Stimulated activated CD8-positive, alpha-beta memory T cell treated with anti-CD3 and anti-CD28 coated beads, Interleukin-2, amount 100 ng/mL, for 1 hour (primary cell): ENCODE results near the gene ZNF213.
"Not testable (repeated sequence)": the region's sequence is repeated elsewhere in the genome, so short reads cannot be mapped to it uniquely, and the experiment has no call there.

ENCODE experiments used
- DNase-seq, 2 donors: peaks; one replicate each; pipeline ENCODE4 v3.0.0-alpha.2; 2020; ENCODE audit warnings: low read depth in 2 of 2

The ZNF213 gene

GRCh38 chr16:3129137-3130131, 5.4 kb upstream of the ZNF213 start:
- peak in 1 of 2 donors; percentile 64 for DNase-seq

GRCh38 chr16:3131755-3132377, 3.0 kb upstream of the ZNF213 start:
- no peak for DNase-seq

- no peak for DNase-seq
These were observed 985 bp upstream of the ZNF213 start for GRCh38 chr16:3133844-3134243.

- no peak for DNase-seq
These were observed 392 bp downstream of the ZNF213 start for GRCh38 chr16:3135126-3135715.

- no peak for DNase-seq
These were observed 2.4 kb downstream of the ZNF213 start for GRCh38 chr16:3137267-3137666.

- no peak for DNase-seq
These were observed 3.5 kb downstream of the ZNF213 start for GRCh38 chr16:3138342-3138741.

- no peak for DNase-seq
These were observed 4.1 kb downstream of the ZNF213 start for GRCh38 chr16:3138823-3139426.

GRCh38 chr16:3139561-3139960, 4.7 kb downstream of the ZNF213 start:
- DNase-seq = not testable (repeated sequence)

GRCh38 chr16:3140603-3141427, 6.0 kb downstream of the ZNF213 start:
- DNase-seq = no peak

GRCh38 chr16:3141781-3142311, 7.0 kb downstream of the ZNF213 start:
- no peak for DNase-seq

- DNase-seq = no peak
These were observed 7.5 kb downstream of the ZNF213 start for GRCh38 chr16:3142327-3142726.

- no peak for DNase-seq
These were observed 7.9 kb downstream of the ZNF213 start for GRCh38 chr16:3142770-3143169.

GRCh38 chr16:3143189-3143588, 8.4 kb downstream of the ZNF213 start:
- DNase-seq = no peak

- no peak for DNase-seq
These were observed 8.9 kb downstream of the ZNF213 start for GRCh38 chr16:3143598-3144320.

- no peak for DNase-seq
These were observed 9.6 kb downstream of the ZNF213 start for GRCh38 chr16:3144321-3144983.

- DNase-seq = no peak
These were observed 10.3 kb downstream of the ZNF213 start for GRCh38 chr16:3145151-3145550.

- no peak for DNase-seq
These were observed 10.8 kb downstream of the ZNF213 start for GRCh38 chr16:3145660-3146059.

GRCh38 chr16:3147046-3147756, 12.4 kb downstream of the ZNF213 start:
- no peak for DNase-seq

GRCh38 chr16:3147757-3148104, 12.9 kb downstream of the ZNF213 start:
- DNase-seq = no peak
